KMS-11 (cell line): ENCODE results near the gene DSP.

Source experiments
- H2AFZ ChIP-seq: fragments of 200-600 bp; sonication (generic); 2 replicates; pipeline ENCODE4 v1.6.1; 2016; ENCODE audit warnings: antibody characterized with exemption, mixed run types, low read depth
- H3K27ac ChIP-seq: fragments of 200-600 bp; sonication (generic); 2 replicates; pipeline ENCODE4 v1.6.1; 2016; ENCODE audit warnings: mild to moderate bottlenecking, mixed run types
- H3K27me3 ChIP-seq: fragments of 200-600 bp; sonication (generic); 2 replicates; pipeline ENCODE4 v1.6.1; 2017; ENCODE audit warnings: mild to moderate bottlenecking, low read depth, mixed run types, moderate library complexity; ENCODE audit not compliant: insufficient read depth
- H3K36me3 ChIP-seq: fragments of 200-600 bp; sonication (generic); 2 replicates; pipeline ENCODE4 v1.6.1; 2017; ENCODE audit warnings: mild to moderate bottlenecking, mixed run types; ENCODE audit not compliant: insufficient read depth
- H3K4me1 ChIP-seq: fragments of 200-600 bp; sonication (generic); 2 replicates; pipeline ENCODE4 v1.6.1; 2016; ENCODE audit warnings: mild to moderate bottlenecking, low read depth, mixed run types; ENCODE audit not compliant: poor library complexity, severe bottlenecking
- H3K4me2 ChIP-seq: fragments of 200-600 bp; sonication (generic); 2 replicates; pipeline ENCODE4 v1.7.0; 2016; ENCODE audit warnings: mild to moderate bottlenecking, mixed run types
- H3K4me3 ChIP-seq: fragments of 200-600 bp; sonication (generic); IDR thresholded peaks from 2 replicates; pipeline ENCODE4 v1.6.1; 2017; ENCODE audit warnings: low read depth, low read length, mixed read lengths; ENCODE audit not compliant: insufficient read depth
- H3K79me2 ChIP-seq: fragments of 200-600 bp; sonication (generic); 2 replicates; pipeline ENCODE4 v1.6.1; 2016; ENCODE audit warnings: low read depth, mixed run types; ENCODE audit not compliant: insufficient read depth
- H3K9ac ChIP-seq: fragments of 200-600 bp; sonication (generic); 2 replicates; pipeline ENCODE4 v1.6.1; 2016; ENCODE audit warnings: mild to moderate bottlenecking, mixed run types
- H4K20me1 ChIP-seq: fragments of 200-600 bp; sonication (generic); 2 replicates; pipeline ENCODE4 v1.6.1; 2016; ENCODE audit warnings: mild to moderate bottlenecking, mixed run types; ENCODE audit not compliant: insufficient read depth
- TF ChIP-seq, protein P1 (sequence below): fragments of 200-600 bp; sonication (generic); conservative IDR thresholded peaks from 2 replicates; pipeline ENCODE4 v1.6.1; 2017; ENCODE audit warnings: low read depth, mild to moderate bottlenecking, antibody characterized with exemption, low read length, moderate library complexity, mixed read lengths

The DSP gene

GRCh38 chr6:7518877-7519276, 22.6 kb upstream of the DSP start:
- TF ChIP-seq, protein P1, sequence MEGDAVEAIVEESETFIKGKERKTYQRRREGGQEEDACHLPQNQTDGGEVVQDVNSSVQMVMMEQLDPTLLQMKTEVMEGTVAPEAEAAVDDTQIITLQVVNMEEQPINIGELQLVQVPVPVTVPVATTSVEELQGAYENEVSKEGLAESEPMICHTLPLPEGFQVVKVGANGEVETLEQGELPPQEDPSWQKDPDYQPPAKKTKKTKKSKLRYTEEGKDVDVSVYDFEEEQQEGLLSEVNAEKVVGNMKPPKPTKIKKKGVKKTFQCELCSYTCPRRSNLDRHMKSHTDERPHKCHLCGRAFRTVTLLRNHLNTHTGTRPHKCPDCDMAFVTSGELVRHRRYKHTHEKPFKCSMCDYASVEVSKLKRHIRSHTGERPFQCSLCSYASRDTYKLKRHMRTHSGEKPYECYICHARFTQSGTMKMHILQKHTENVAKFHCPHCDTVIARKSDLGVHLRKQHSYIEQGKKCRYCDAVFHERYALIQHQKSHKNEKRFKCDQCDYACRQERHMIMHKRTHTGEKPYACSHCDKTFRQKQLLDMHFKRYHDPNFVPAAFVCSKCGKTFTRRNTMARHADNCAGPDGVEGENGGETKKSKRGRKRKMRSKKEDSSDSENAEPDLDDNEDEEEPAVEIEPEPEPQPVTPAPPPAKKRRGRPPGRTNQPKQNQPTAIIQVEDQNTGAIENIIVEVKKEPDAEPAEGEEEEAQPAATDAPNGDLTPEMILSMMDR: no peak
- Histone ChIP-seq H4K20me1 (no peaks in the 10 kb centered on the region), H3K27ac (no peak overlapping the region), H3K4me1 (no peaks in the 10 kb centered on the region), H3K36me3 (no peaks in the 10 kb centered on the region), H3K4me2 (no peak overlapping the region), H3K9ac (no peak overlapping the region), H3K4me3 (no peak overlapping the region), H3K79me2 (no peaks in the 10 kb centered on the region), H3K27me3 (no peaks in the 10 kb centered on the region), H2AFZ (no peak overlapping the region)

- no peak overlapping the region for H3K4me3 ChIP-seq
Measured at GRCh38 chr6:7522873-7523272, 18.6 kb upstream of the DSP start.

GRCh38 chr6:7523922-7524321, 17.5 kb upstream of the DSP start:
- H4K20me1 ChIP-seq: no peaks in the 10 kb centered on the region
- no peaks in the 10 kb centered on the region for H3K27me3 ChIP-seq
- H3K27ac ChIP-seq: no peak overlapping the region
- H3K4me2 ChIP-seq: no peak overlapping the region
- TF ChIP-seq, protein P1: no peak
- no peak overlapping the region for H3K4me3 ChIP-seq
- no peaks in the 10 kb centered on the region for H3K79me2 ChIP-seq
- H3K36me3 ChIP-seq: no peaks in the 10 kb centered on the region
- no peak overlapping the region for H2AFZ ChIP-seq
- no peaks in the 10 kb centered on the region for H3K4me1 ChIP-seq
- no peak overlapping the region for H3K9ac ChIP-seq

More at GRCh38 chr6:7522873-7523272, 18.6 kb upstream of the DSP start:
- no peak overlapping the region for H3K27ac ChIP-seq
- TF ChIP-seq, protein P1: no peak
- no peak overlapping the region for H3K9ac ChIP-seq
- H3K4me2 ChIP-seq: no peak overlapping the region
- no peaks in the 10 kb centered on the region for H4K20me1 ChIP-seq
- no peaks in the 10 kb centered on the region for H3K4me1 ChIP-seq
- no peaks in the 10 kb centered on the region for H3K27me3 ChIP-seq
- H2AFZ ChIP-seq: no peak overlapping the region
- no peaks in the 10 kb centered on the region for H3K79me2 ChIP-seq
- no peaks in the 10 kb centered on the region for H3K36me3 ChIP-seq

DNA sequence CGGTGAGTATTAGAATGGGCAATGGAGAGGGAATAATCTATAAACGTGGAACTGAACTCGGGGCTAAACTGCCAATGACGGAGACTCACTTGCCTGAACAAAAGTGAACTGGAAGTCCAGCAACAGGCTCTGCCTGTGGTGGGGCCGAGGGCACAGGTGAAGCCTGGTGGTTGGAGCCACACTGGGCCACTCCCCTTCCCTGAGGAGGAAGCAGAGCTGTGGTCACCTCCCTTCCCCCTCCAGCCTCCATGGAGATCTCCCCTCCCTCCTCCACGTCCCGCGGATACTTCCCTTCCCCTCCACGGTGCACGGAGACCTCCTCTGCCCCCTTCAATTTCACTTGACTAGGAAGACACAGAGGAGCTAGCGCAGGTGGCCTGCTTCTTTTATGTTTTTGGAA, 14.7 kb upstream of the DSP start:
- Histone ChIP-seq H4K20me1 (no peaks in the 10 kb centered on the region), H3K27me3 (no peaks in the 10 kb centered on the region), H2AFZ (no peak overlapping the region), H3K9ac (no peak overlapping the region), H3K4me1 (no peaks in the 10 kb centered on the region), H3K27ac (no peak overlapping the region), H3K4me2 (no peak overlapping the region), H3K4me3 (no peak overlapping the region), H3K36me3 (no peaks in the 10 kb centered on the region), H3K79me2 (no peaks in the 10 kb centered on the region)
- TF ChIP-seq, protein P1: no peak
